GM10266 (cell line): ENCODE results near the gene PRSS53.

Source experiments
- DNase-seq: peaks from one replicate; pipeline ENCODE4 v3.0.0; 2012; ENCODE audit errors: extremely low spot score
- TF ChIP-seq, protein P1 (sequence below): IDR thresholded peaks from 2 replicates; pipeline ENCODE4 v1.5.1; 2012; ENCODE audit warnings: mild to moderate bottlenecking, low read depth; ENCODE audit not compliant: control insufficient read depth, insufficient read depth; ENCODE audit errors: missing control alignments

Gene PRSS53

DNA sequence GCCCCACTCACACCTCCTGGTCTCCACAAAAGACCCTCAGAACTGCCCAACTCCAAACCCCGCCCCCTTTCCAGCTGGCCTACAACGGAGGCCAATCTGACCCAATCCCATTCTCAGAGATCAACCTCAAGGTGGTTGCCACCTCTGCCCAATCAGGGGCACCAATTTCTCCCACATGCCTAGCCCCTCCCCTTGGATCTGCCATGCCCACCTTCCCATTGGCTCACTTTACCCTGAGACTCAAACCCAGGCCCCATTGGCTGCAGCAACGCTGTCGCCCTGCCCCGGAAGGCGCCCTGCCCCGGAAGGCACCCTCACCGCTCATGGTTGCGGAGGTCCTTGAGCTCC, 25.3 kb downstream of the PRSS53 start:
- no peak for DNase-seq
- TF ChIP-seq, protein P1, sequence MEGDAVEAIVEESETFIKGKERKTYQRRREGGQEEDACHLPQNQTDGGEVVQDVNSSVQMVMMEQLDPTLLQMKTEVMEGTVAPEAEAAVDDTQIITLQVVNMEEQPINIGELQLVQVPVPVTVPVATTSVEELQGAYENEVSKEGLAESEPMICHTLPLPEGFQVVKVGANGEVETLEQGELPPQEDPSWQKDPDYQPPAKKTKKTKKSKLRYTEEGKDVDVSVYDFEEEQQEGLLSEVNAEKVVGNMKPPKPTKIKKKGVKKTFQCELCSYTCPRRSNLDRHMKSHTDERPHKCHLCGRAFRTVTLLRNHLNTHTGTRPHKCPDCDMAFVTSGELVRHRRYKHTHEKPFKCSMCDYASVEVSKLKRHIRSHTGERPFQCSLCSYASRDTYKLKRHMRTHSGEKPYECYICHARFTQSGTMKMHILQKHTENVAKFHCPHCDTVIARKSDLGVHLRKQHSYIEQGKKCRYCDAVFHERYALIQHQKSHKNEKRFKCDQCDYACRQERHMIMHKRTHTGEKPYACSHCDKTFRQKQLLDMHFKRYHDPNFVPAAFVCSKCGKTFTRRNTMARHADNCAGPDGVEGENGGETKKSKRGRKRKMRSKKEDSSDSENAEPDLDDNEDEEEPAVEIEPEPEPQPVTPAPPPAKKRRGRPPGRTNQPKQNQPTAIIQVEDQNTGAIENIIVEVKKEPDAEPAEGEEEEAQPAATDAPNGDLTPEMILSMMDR: no peak

DNA sequence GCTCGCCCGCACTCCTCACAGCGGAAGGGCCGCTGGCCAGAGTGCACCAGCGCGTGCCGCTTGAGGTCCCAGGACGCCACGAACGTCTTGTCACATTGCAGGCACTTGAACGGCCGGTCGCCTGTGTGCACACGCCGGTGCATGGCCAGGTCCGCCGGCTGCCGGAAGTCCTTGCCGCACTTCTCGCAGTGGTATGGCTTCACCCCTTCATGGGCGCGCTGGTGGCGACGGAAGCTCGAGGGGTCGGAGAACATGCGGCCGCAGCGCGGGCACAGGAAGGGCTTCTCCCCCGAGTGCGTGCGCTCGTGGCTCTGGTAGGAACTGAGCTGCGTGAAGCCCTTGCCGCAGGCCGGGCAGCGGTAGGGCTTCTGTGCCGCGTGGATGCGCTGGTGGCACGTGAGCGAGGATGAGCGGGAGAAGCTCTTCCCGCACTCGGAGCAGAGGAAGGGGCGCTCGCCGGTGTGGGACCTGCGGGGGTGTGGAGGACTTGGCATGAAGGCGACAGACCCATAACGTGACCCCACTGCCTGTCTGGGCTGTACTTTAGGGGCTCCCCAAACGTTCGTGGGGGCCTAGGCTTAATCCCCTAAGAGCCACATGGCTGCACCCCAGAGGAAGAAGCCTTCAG, 26.8 kb downstream of the PRSS53 start:
- TF ChIP-seq, protein P1: no peak
- DNase-seq: no peak

DNA sequence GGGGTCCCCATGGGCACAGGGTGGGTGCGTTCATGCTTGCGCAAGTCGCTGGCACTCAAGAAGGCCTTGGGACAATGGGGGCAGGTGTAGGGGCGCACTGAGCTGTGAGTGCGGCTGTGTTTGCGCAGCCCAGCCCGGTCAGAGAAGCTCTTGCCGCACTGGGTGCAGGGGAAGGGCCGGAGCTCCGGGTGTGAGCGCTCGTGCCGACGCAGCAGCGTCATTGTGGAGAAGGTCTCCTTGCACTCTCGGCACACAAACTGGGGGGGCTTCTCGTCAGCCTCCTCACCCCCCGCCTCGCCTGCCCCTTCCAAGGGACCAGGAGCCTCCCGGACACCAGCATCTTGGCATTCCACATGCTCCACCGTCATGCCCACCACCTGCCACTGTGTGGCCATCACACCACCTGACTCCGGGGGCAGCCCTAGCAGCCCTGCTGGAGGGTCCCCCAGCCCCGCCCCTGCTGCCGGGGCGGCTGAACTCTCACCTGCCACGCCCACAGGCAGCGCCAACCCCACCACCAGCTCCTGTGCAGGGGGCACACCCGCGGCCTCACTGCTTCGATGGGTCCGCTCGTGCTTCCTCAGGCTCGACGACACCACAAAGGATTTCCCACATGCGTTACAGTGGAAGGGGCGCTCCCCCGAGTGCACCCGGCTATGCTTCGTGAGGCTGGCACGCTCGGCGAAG, 27.5 kb downstream of the PRSS53 start:
- TF ChIP-seq, protein P1: no peak
- DNase-seq: no peak

DNA sequence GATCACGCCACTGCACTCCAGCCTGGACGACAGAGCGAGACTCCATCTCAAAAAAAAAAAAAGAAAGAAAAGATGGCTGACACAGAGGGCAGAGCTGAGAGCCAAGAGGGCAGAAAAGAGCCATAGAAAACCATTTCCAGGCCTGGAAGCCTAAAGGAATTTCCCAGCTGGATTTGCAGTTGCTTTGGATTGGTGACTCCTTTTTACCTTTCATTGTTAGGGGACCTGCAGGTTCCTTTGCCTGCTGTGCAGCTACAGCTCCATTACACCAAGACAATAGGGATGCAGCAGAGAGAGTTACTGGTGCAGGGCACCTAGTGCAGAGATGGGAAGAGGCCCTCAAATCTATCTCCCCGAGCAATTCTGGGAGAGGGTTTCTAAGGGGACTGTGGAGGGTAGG, 33.1 kb downstream of the PRSS53 start:
- no peak for DNase-seq

DNA sequence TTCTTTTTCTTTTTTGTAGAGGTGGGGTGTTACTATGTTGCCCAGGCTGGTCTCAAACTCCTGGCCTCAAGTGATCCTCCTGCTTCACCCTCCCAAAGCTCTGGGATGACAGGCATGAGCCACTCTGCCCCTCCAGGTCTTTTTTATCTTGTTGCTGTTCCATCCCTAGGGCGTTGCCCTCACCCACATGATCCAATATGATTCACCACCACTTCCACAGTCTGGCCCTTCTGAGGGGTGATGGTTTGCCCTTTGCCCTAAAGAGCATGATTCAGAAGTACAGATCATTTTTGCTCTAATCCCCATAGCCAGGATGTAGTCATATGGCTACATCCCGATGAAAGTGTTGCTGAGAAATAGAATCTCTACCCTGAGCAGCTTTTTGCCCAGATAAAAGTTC, 36.6 kb downstream of the PRSS53 start:
- TF ChIP-seq, protein P1: no peak
- no peak for DNase-seq

More for the DNA sequence above, 33.1 kb downstream of the PRSS53 start:
- TF ChIP-seq, protein P1: no peak

DNA sequence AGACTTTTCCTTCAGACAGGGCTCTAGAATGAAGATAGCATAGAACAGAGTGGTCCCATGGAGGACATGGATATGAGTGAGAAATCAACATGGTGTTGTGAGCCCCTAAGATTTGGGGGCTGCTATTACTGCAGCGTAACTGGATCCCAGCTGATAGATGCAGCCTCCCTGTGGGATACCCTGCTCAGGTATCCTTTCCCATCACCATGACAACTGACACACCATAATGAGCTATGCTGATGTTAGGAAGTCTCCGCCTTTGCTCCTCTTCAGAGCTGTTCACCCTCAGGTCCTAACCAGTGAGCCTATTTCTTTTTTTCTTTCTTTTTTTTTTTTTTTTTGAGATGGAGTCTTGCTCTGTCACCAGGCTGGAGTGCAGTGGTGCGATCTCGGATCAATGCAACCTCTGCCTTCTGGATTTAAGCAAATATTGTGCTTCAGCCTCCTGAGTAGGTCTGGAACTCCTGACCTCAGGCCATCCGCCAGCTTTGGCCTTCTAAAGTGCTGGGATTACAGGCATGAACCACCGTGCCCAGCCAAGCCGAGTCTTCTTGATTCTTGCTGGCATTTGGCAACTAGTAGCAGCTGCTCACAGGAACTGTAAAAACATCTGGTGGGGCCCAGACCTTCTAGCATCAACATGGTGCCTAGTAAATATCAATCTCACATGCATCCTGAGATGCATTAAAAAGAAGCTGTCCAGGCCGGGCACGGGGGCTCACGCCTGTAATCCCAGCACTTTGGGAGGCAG, 38.3 kb downstream of the PRSS53 start:
- no peak for DNase-seq

More for the DNA sequence above, 38.3 kb downstream of the PRSS53 start:
- TF ChIP-seq, protein P1: no peak
